Superior temporal gyrus (tissue), 1 donor: Measurements from ENCODE around the gene GRID2.
"Not testable (repeated sequence)": the region's sequence is repeated elsewhere in the genome, so short reads cannot be mapped to it uniquely, and the experiment has no call there.

ENCODE experiments used
- DNase-seq: peaks from one replicate; pipeline ENCODE4 v3.0.0-alpha.2; 2016; ENCODE audit errors: extremely low spot score

The GRID2 gene

GRCh38 chr4:93186846-93187245, 883.1 kb downstream of the GRID2 start:
- DNase-seq, result no peak

- DNase-seq, result no peak
These were observed 883.7 kb downstream of the GRID2 start for GRCh38 chr4:93187466-93187865.

- DNase-seq, result no peak
These were observed 884.1 kb downstream of the GRID2 start for GRCh38 chr4:93187892-93188291.

GRCh38 chr4:93199492-93199891, 895.7 kb downstream of the GRID2 start:
- peak; percentile 59 for DNase-seq

GRCh38 chr4:93201471-93202096, 897.8 kb downstream of the GRID2 start:
- peak; percentile 17 for DNase-seq

- no peak for DNase-seq
These were observed 899.9 kb downstream of the GRID2 start for GRCh38 chr4:93203708-93204107.

- no peak for DNase-seq
These were observed 908.5 kb downstream of the GRID2 start for GRCh38 chr4:93212250-93212649.

GRCh38 chr4:93216646-93217045, 912.9 kb downstream of the GRID2 start:
- no peak for DNase-seq

GRCh38 chr4:93217431-93217830, 913.7 kb downstream of the GRID2 start:
- no peak for DNase-seq

- DNase-seq, result no peak
These were observed 918.0 kb downstream of the GRID2 start for GRCh38 chr4:93221771-93222170.

GRCh38 chr4:93228021-93228420, 924.3 kb downstream of the GRID2 start:
- no peak for DNase-seq

- no peak for DNase-seq
These were observed 929.1 kb downstream of the GRID2 start for GRCh38 chr4:93232883-93233282.

GRCh38 chr4:93237521-93237920, 933.8 kb downstream of the GRID2 start:
- DNase-seq, result no peak

- DNase-seq, result no peak
These were observed 939.5 kb downstream of the GRID2 start for GRCh38 chr4:93243262-93243661.

GRCh38 chr4:93261207-93261606, 957.4 kb downstream of the GRID2 start:
- no peak for DNase-seq

- no peak for DNase-seq
These were observed 959.4 kb downstream of the GRID2 start for GRCh38 chr4:93263166-93263565.

GRCh38 chr4:93267747-93268146, 964.0 kb downstream of the GRID2 start:
- no peak for DNase-seq

GRCh38 chr4:93285346-93285745, 981.6 kb downstream of the GRID2 start:
- DNase-seq, result no peak

- DNase-seq, result no peak
These were observed 985.5 kb downstream of the GRID2 start for GRCh38 chr4:93289241-93289640.

- DNase-seq, result no peak
These were observed 986.1 kb downstream of the GRID2 start for GRCh38 chr4:93289831-93290230.

GRCh38 chr4:93299118-93299517, 995.4 kb downstream of the GRID2 start:
- DNase-seq, result no peak

- not testable (repeated sequence) for DNase-seq
These were observed 997.2 kb downstream of the GRID2 start for GRCh38 chr4:93300780-93301555.

- DNase-seq, result no peak
These were observed 998.5 kb downstream of the GRID2 start for GRCh38 chr4:93302310-93302709.
